A549 (cell line): ENCODE measurements around the gene MIER1. TPM values are rescaled to one million over a fixed set of nuclear protein-coding genes. Genes with fewer than 3 reads are reported as not detected.

Experiments used
- ATAC-seq, 2 experiments: fragments of 200-7000 bp in 1 of 2; fragments of >200 bp in 1 of 2; cut with Nextera tagmentation in 1 of 2; cut with Tn5 transposase in 1 of 2; 3 replicates each; pipeline versions ENCODE4 v1.8.0 to v1.9.1; 2018 to 2020; ENCODE audit warnings: mild to moderate bottlenecking in 1 of 2, moderate library complexity in 1 of 2
- CTCF ChIA-PET: fragments of 300-600 bp; sonication (Branson Sonifier 250); formaldehyde crosslinking; extraction: SDS; loops from one replicate; lab custom pipeline; 2021; ENCODE audit warnings: antibody characterized with exemption, inconsistent platforms; lab: Yijun Ruan, JAX
- POLR2A ChIA-PET: fragments of 350-600 bp; formaldehyde crosslinking; extraction: SDS; loops from one replicate; lab custom pipeline; 2021; ENCODE audit warnings: antibody characterized with exemption, inconsistent platforms; lab: Yijun Ruan, JAX
- DNase-seq, 2 experiments: peaks; one replicate each; pipeline versions ENCODE4 v3.0.0 to v3.0.0-alpha.2; 2011 to 2016; ENCODE audit warnings: low read depth in 1 of 2, low spot score in 1 of 2
- FAIRE-seq: peaks from 2 replicates; lab custom pipeline; 2011; peaks lifted over from hg19 to GRCh38; lab: Jason Lieb, UNC
- H3K27ac ChIP-seq, 2 experiments: fragments of >200 bp; sonication (Bioruptor Twin); formaldehyde crosslinking; 3 replicates each; pipeline ENCODE4 v1.5.1; 2016 to 2017
- H3K4me1 ChIP-seq: fragments of >200 bp; sonication (Bioruptor Twin); formaldehyde crosslinking; 3 replicates; pipeline ENCODE4 v1.6.1; 2016
- H3K4me2 ChIP-seq: fragments of >200 bp; sonication (Bioruptor Twin); formaldehyde crosslinking; 3 replicates; pipeline ENCODE4 v1.6.1; 2016
- H3K4me3 ChIP-seq: fragments of >200 bp; sonication (Bioruptor Twin); formaldehyde crosslinking; 3 replicates; pipeline ENCODE4 v1.5.1; 2016
- H3K9me3 ChIP-seq: fragments of >200 bp; sonication (Bioruptor Twin); formaldehyde crosslinking; 3 replicates; pipeline ENCODE4 v1.6.1; 2016
- ATOH8 ChIP-seq: fragments of 250-450 bp; sonication (Bioruptor Pico); IDR thresholded peaks from 2 replicates; pipeline ENCODE4 v1.5.0; 2020; ENCODE audit warnings: low read depth, mild to moderate bottlenecking, moderate library complexity
- BCL3 ChIP-seq: fragments of >200 bp; sonication (Bioruptor Twin); formaldehyde crosslinking; IDR thresholded peaks from 3 replicates; pipeline ENCODE4 v1.6.1; 2016
- CBX2 ChIP-seq: fragments of 200-600 bp; sonication (generic); IDR thresholded peaks from 2 replicates; pipeline ENCODE4 v1.6.1; 2016; ENCODE audit warnings: low read depth, mild to moderate bottlenecking, borderline replicate concordance
- CEBPB ChIP-seq, 2 experiments: fragments of >200 bp in 1 of 2; sonication (Bioruptor Twin) in 1 of 2; formaldehyde crosslinking in 1 of 2; IDR thresholded peaks; 2 replicates each; pipeline ENCODE4 v1.6.1; 2012 to 2016
- CHD4 ChIP-seq: fragments of 200-600 bp; sonication (generic); IDR thresholded peaks from 2 replicates; pipeline ENCODE4 v1.6.1; 2016; ENCODE audit warnings: antibody characterized with exemption, mild to moderate bottlenecking, borderline replicate concordance
- E2F6 ChIP-seq: IDR thresholded peaks from 2 replicates; pipeline ENCODE4 v1.6.1; 2012; ENCODE audit warnings: low read depth, borderline replicate concordance
- EHMT2 ChIP-seq: fragments of 200-600 bp; sonication (generic); IDR thresholded peaks from 2 replicates; pipeline ENCODE4 v1.6.1; 2016; ENCODE audit warnings: antibody characterized with exemption, low read depth, mild to moderate bottlenecking, moderate library complexity
- ELK1 ChIP-seq: fragments of 150-350 bp; IDR thresholded peaks from 2 replicates; pipeline ENCODE4 v1.6.1; 2014; ENCODE audit warnings: low read depth, mild to moderate bottlenecking, low read length
- FOSL2 ChIP-seq, 2 experiments: fragments of 450-650 bp in 1 of 2; fragments of >200 bp in 1 of 2; sonication (Bioruptor Twin) in 1 of 2; formaldehyde crosslinking; IDR thresholded peaks; 2 replicates each; pipeline versions ENCODE4 v1.5.0 to v1.6.1; 2016 to 2020; ENCODE audit warnings: mild to moderate bottlenecking in 1 of 2, moderate library complexity in 1 of 2
- FOXS1 ChIP-seq: fragments of 250-450 bp; sonication (Bioruptor Pico); IDR thresholded peaks from 2 replicates; pipeline ENCODE4 v1.5.0; 2020; ENCODE audit warnings: mild to moderate bottlenecking, moderate library complexity
- HDAC2 ChIP-seq: fragments of 200-600 bp; sonication (generic); IDR thresholded peaks from 2 replicates; pipeline ENCODE4 v1.6.1; 2016
- HES2 ChIP-seq: fragments of >200 bp; sonication (Bioruptor Twin); formaldehyde crosslinking; IDR thresholded peaks from 2 replicates; pipeline ENCODE4 v1.6.1; 2016
- HEYL ChIP-seq: fragments of 250-450 bp; sonication (Bioruptor Pico); IDR thresholded peaks from 2 replicates; pipeline ENCODE4 v1.8.0; 2021; ENCODE audit warnings: mild to moderate bottlenecking, moderate library complexity
- HMGXB4 ChIP-seq: fragments of 250-450 bp; sonication (Bioruptor Pico); IDR thresholded peaks from 2 replicates; pipeline ENCODE4 v1.5.0; 2021; ENCODE audit warnings: mild to moderate bottlenecking, moderate library complexity, borderline replicate concordance
- HOXA7 ChIP-seq: fragments of 250-450 bp; sonication (Bioruptor Pico); IDR thresholded peaks from 2 replicates; pipeline ENCODE4 v1.5.0; 2020; ENCODE audit warnings: mild to moderate bottlenecking, moderate library complexity
- KDM1A ChIP-seq: fragments of 200-600 bp; sonication (generic); IDR thresholded peaks from 2 replicates; pipeline ENCODE4 v1.6.1; 2016; ENCODE audit warnings: low read depth, mild to moderate bottlenecking
- KDM5A ChIP-seq: fragments of 200-600 bp; sonication (generic); IDR thresholded peaks from 2 replicates; pipeline ENCODE4 v1.6.1; 2016; ENCODE audit warnings: antibody characterized with exemption, mild to moderate bottlenecking
- MAX ChIP-seq: IDR thresholded peaks from 2 replicates; pipeline ENCODE4 v1.6.1; 2012
- MAZ ChIP-seq: fragments of 150-350 bp; IDR thresholded peaks from 2 replicates; pipeline ENCODE4 v1.6.1; 2014; ENCODE audit warnings: antibody characterized with exemption, low read depth, low read length, borderline replicate concordance
- MYC ChIP-seq: IDR thresholded peaks from 2 replicates; pipeline ENCODE4 v1.6.1; 2012; ENCODE audit warnings: mild to moderate bottlenecking, inconsistent platforms, low read length, improper control_type of control experiment, borderline replicate concordance
- NFE2L2 ChIP-seq: fragments of 150-350 bp; conservative IDR thresholded peaks from 2 replicates; pipeline ENCODE4 v1.6.1; 2014; ENCODE audit warnings: low read length
- PHF8 ChIP-seq: fragments of 200-600 bp; sonication (generic); IDR thresholded peaks from 2 replicates; pipeline ENCODE4 v1.6.1; 2016; ENCODE audit warnings: low read depth, mild to moderate bottlenecking, antibody characterized with exemption, moderate library complexity, borderline replicate concordance
- RNF2 ChIP-seq: fragments of 200-600 bp; sonication (generic); IDR thresholded peaks from 2 replicates; pipeline ENCODE4 v1.6.1; 2016; ENCODE audit warnings: low read depth, mild to moderate bottlenecking, antibody characterized with exemption, moderate library complexity, borderline replicate concordance
- TFCP2L1 ChIP-seq: fragments of 250-450 bp; sonication (Bioruptor Pico); IDR thresholded peaks from 2 replicates; pipeline ENCODE4 v1.5.0; 2021; ENCODE audit warnings: mild to moderate bottlenecking
- TP53 ChIP-seq: fragments of 250-450 bp; sonication (Bioruptor Pico); IDR thresholded peaks from 2 replicates; pipeline ENCODE4 v1.5.0; 2021; ENCODE audit warnings: mild to moderate bottlenecking, moderate library complexity
- ZFP36 ChIP-seq: fragments of 450-650 bp; IDR thresholded peaks from 2 replicates; pipeline ENCODE4 v1.6.1; 2014; ENCODE audit warnings: borderline replicate concordance; ENCODE audit not compliant: partially characterized antibody
- ZSCAN20 ChIP-seq: fragments of 250-450 bp; sonication (Bioruptor Pico); IDR thresholded peaks from 2 replicates; pipeline ENCODE4 v1.8.0; 2022; ENCODE audit warnings: mild to moderate bottlenecking, moderate library complexity
- whole genome bisulfite sequencing: methylation state at CpG from one replicate; pipeline ENCODE4 v1.1.6; 2017; ENCODE audit errors: missing lambda C conversion rate; 5-methylcytosine and 5-hydroxymethylcytosine counted together
- polyA plus RNA-seq, 4 experiments: library from polyadenylated mRNA; depleted of rRNA in 3 of 4; stranded (reverse); fragments of >200 nt; fragmentation: RNase III in 1 of 4; extraction: RNeasy Plus Mini Kit Qiagen cat#74134 plus additional on column Dnase treatment in 1 of 4; gene quantifications; 2 replicates in 3 of 4; 3 replicates in 1 of 4; pipeline ENCODE4 v1.2.3, GENCODE V29; 2011 to 2017

MIER1 gene
- polyA plus RNA-seq, 2 of the 4 experiments (the other 2 are of a cell fraction) = 11.9 to 22.6 TPM

GRCh38 chr1:66930823-66931174, 6.0 kb downstream of the MIER1 start:
- 0% methylated on average over 6 of the region's 6 CpGs for WGBS
- DNase-seq (no peak), ATAC-seq (peak; percentile 26 to 40; a peak in 4 of 6 replicates), FAIRE-seq (no peak)
- Histone ChIP-seq H3K9me3 (no peaks in the 10 kb centered on the region), H3K4me1 (peaks cover 46% of the 10 kb centered on the region), H3K27ac (peak overlapping the region; percentile 91 to 99), H3K4me2 (peak overlapping the region; percentile 89), H3K4me3 (peak overlapping the region; percentile 77)
- TF ChIP-seq BCL3 (no peak), MAX (no peak), HEYL (CRISPR knock-in tag) (no peak), FOSL2 (IDR thresholded peaks at IDR 0.05) (no peak), FOSL2 (CRISPR knock-in tag; IDR thresholded peaks at IDR 0.05) (no peak), TFCP2L1 (CRISPR knock-in tag) (no peak), KDM1A (no peak), MAZ (no peak), ELK1 (no peak), RNF2 (no peak), NFE2L2 (no peak), FOXS1 (no peak), HOXA7 (CRISPR knock-in tag) (no peak), KDM5A (no peak), CHD4 (no peak)
- POLR2A ChIA-PET = interaction anchor here (1.3 to 2.4 kb wide), 4 partner anchors 8 to 123 kb away, joined by 5 to 16 read pairs (median 5); partner anchors contain the start of gene SLC35D1
- CTCF ChIA-PET = interaction anchor here (0.9 kb wide), 1 partner anchor 10 kb away, joined by 3 read pairs; no protein-coding TSS in a partner anchor

- ATAC-seq (no peak), DNase-seq (no peak), FAIRE-seq (no peak)
- WGBS = 3% methylated on average over 4 of the region's 4 CpGs
- TF ChIP-seq TP53 (no peak), CEBPB (IDR thresholded peaks at IDR 0.05) (no peak), MAX (no peak), PHF8 (no peak), EHMT2 (no peak), HMGXB4 (CRISPR knock-in tag) (no peak), BCL3 (no peak), ATOH8 (CRISPR knock-in tag) (no peak), CBX2 (no peak), HDAC2 (no peak), KDM5A (no peak), ZFP36 (no peak), KDM1A (no peak), E2F6 (no peak), ZSCAN20 (CRISPR knock-in tag) (no peak), HES2 (no peak), MYC (no peak), TFCP2L1 (CRISPR knock-in tag) (no peak)
- Histone ChIP-seq H3K4me3 (peak overlapping the region; percentile 77), H3K27ac (peak overlapping the region; percentile 91 to 99), H3K9me3 (no peaks in the 10 kb centered on the region), H3K4me2 (peak overlapping the region; percentile 89), H3K4me1 (peaks cover 41% of the 10 kb centered on the region)
- ChIA-PET POLR2A (interaction anchor here (2.4 kb wide), 1 partner anchor 13 kb away, joined by 16 read pairs; no protein-coding TSS in a partner anchor), CTCF (no interaction called here)
These were observed 6.8 kb downstream of the MIER1 start for GRCh38 chr1:66931590-66931989.
